GM19455 (cell line): ENCODE results near the gene HIC2.
"Not testable (repeated sequence)": the region's sequence is repeated elsewhere in the genome, so short reads cannot be mapped to it uniquely, and the experiment has no call there.

ENCODE experiments used
- ATAC-seq: cut with Tn5 transposase; IDR thresholded peaks from one replicate; pipeline ENCODE4 v1.9.1; 2021; ENCODE audit not compliant: unreplicated experiment

The HIC2 gene

DNA sequence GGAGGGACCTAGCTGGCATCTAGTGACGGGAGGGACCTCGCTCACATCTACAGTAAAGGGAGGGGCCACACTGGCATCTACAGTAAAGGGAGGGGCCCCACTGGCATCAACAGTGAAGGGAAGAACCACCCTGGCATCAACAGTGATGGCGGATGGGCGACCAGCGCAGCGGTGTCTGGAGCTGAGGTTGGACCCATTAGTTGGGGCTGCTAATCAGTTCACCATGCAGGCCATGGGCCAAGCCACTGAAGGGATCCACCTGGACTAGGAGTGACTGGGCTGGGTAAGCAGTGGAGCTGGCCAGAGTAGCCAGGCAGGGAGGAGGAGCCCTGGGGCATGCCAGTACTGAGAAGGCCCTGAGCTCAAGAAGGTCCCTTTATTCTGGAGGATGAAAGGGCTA, 73.4 kb downstream of the HIC2 start:
- ATAC-seq: not testable (repeated sequence)

DNA sequence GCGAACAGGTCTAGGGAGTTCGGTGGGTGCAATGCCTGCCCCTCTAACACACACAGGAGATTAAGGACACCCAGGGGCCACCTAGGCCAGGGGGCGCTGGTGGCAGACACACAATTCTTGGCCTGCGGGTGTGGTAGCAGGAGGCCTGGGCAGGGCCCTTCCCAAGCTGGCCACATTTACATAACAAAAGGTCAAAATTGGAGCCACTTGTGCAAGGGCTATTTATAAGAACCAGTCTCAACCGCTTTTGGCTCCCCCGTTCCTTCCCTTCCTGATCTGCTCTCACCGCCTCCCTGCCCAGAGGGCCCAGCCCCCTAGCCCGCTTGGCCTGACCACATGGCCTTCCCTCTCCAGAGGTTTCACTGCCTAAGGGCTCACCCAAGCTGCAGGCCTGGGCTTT, 75.1 kb downstream of the HIC2 start:
- ATAC-seq: not testable (repeated sequence)

DNA sequence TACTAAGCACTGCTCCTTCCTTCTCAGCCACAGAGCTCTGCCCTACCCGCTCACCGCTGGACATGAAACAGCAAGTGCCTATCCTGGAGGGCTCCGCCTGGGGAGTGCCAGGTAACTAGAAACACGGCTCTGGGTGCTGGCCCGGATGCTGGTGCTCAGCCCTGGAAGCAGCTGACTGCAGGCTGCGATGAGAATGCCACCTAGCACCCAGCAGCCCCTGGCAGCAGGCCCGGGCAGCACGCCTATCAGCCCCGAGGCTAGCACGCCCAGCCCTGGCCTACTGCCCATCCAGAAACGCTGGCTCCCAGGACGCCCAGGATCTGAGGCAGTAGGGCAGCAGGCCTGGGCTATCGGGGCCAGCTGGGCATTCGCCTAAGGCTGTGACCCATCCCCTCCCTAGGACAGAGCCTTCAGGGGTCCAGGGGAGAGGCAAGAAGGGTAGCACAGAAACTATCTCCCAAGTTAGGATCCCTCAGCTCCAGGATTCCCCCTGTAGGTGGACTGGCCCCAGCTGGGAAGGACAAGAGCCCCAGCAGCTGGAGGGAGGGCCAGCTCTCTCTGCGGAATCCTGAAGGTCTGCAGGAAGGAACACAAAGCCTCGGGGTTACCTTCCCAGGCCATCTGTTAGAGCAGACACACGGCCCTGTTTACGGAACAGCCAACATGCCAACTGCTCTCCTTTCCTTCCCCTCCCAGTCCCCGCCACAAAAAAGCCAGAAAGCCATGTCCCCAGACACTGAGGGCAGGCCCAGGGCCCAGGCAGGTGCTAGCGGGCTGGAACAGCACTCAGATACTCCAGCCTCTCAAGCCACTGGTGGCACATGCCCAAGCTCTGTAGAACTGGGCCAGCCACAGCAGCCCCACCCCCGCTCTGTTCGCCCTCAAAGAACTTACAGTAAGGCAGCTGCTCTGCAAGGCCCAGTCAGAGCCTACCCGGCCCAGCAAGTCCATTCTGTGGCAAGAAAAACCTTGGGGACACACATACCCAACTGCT, 76.9 kb downstream of the HIC2 start:
- ATAC-seq: not testable (repeated sequence)

DNA sequence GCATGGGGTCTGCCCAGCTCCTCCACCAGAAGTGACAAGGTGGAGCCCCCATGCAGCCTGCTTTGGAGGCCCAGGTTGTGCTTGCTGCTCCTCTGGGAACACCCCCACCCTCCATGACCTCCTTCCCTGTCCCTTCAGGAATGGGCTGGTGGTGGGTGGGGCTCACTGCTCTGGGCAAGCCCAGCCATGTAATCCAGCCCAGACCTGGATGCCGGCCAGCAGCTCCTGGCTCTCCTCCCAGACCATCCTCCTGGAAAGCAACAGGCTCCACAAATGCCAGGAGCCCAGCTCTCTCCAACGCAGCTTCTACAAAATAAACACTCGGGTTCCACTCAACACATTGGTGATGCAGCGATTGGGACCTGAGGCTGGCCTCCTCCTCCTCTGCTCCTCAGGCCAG, 80.8 kb downstream of the HIC2 start:
- ATAC-seq: not testable (repeated sequence)

DNA sequence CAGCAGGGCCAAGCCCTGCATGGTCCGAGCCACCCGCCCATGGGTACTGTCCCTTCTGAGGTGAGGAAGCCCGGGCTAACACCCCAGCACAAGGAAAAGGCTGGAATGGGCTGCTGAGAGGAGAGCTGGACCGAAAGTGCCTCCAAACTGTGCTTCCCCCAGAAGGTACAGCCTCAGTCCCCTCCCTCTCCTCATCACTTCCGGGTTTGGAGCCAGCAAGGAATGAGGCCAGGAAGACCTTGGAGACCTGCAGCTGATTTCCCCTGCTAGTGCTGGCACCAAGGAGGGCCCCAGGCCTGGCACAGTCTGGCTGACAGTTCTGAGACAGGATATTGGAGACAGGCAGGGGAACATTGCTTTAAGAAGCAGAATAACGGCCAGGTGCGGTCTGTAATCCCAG, 81.3 kb downstream of the HIC2 start:
- not testable (repeated sequence) for ATAC-seq

DNA sequence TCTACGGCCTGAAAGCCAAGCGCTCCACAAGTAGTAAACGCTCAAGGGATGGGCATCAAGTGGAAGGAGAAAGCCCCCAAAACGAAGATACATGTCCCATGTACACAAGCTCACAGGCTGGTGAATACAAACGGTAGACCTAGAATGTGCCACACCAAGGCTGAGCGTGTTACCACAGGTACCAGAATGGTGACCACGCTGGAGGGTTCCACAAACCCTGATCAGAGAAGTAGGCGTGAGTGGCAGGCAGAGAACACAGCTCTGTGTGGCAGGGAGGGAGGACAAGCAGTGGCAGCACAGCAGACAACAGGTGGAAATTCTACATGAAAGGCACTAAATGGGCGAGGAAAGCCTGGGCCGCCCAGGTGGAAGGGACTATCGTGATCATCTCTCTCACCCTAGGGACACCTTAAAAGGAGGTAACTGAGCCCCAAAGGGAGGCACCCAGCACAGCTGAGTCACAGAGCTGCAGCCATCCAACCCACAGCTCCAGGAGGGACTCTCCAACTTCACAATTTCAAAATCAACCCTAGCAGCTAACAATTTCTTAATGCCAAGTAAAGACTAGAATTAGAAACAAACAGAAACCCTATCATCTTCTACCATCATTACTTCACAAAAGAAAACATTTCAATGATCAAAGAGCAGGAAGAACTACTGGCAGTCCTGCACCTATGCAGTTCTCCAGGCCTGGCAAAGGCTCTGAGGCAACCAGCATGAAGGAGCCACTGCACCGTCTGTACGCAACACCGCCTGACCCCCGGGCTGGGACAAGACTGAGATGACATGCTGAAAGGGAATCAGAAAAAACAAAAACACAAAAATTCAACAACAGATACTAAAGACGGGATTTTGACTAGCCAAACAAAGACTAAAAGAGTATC, 82.7 kb downstream of the HIC2 start:
- ATAC-seq: not testable (repeated sequence)
